ENCODE measurements around the gene TMEM184C. TPM values are rescaled to one million over a fixed set of nuclear protein-coding genes. Genes with fewer than 3 reads are reported as not detected.
A peak's percentile ranks its signal among the peaks of the same experiment; 100 is the strongest.

The TMEM184C gene
- total RNA-seq, 1 experiment from 2014 or later: 43.7 TPM

DNA sequence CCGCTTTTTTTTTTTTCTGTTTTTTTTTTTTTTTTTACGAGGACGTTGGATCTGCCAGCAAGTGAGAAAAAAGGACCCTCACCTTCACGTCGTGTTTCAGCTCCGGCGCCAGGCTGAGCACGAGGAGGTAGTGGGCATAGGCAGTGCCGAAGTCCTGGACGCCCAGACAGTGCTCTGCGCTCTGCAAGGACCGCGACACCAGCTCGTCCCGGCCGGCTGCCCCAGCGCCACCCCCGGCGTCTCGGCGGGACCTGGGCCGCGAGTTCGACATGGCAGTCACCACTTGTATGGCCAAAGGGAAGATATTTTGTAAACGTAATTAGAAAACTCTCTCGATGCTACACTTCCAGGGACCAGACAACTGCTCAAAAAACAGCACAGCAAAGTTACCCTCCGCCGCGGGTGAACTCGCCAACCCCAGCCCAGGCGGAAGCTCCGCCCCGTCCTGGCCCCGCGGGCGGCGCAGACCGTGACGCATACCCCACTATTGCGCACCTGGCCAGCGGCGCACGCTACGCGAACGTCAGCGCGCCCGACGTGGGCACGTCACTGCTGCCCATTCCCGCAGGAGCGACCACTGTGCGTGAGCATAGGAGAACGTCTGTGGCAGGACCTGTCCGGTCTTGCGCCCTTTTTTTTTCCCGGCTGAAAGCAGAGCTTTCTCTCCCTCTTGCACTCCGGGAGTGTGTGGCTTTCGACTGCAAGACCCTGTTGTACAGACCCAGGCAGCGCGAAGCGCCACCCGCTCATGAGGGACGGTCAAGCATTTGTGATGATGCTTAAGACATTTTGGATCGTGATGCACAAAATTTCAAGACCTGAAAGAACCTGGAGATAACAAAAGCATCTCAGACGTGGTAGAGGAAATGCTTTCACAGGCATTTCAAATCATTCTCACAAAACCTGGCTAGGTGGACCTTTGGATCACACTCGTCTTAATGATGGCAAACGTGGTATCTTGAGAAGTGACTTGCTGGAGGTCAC is 66.8 kb downstream of the TMEM184C start, which contains the start of gene PRMT9 (continued):
- TF ChIP-seq, protein P1, sequence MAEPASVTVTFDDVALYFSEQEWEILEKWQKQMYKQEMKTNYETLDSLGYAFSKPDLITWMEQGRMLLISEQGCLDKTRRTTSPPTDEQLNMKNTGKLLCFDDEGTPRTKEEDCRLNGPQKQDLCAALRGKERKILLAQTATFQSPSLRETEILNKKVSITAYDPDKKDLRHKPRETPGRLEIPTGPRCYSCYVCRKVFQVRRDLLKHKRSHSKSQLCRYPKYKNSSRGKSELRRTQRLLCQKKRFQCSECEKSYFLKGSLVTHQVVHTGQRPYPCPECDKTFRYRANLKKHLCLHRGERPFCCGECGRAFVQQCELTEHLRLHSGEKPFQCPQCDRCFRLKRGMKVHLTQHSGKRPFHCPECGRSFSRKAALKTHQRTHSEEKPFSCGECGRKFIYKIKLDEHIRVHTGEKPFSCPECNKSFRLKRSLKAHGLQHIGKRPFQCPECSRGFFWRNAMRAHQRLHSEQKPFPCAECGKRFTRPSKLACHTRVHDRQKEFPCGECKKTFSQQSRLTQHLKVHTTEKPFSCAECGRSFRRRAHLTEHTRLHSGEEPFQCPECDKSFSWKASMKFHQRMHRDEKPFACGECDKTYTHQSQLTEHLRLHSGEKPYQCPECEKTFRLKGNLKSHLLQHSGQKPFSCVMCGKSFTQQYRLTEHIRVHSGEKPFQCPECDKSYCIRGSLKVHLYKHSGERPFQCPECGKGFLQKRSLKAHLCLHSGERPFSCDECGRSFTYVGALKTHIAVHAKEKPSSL (CRISPR knock-in tag; conservative IDR thresholded peaks at IDR 0.05): no peak
- TF ChIP-seq CBFB (CRISPR knock-in tag; IDR thresholded peaks at IDR 0.05; ENCODE audit: low read depth) (no peak), ZNF317 (CRISPR knock-in tag; IDR thresholded peaks at IDR 0.05; ENCODE audit: borderline replicate concordance, low read depth) (no peak), EMX1 (CRISPR knock-in tag; IDR thresholded peaks at IDR 0.05) (no peak), JAZF1 (CRISPR knock-in tag; IDR thresholded peaks at IDR 0.05) (no peak), ZNF423 (CRISPR knock-in tag; IDR thresholded peaks at IDR 0.05) (no peak)
- TF ChIP-seq, protein P2, sequence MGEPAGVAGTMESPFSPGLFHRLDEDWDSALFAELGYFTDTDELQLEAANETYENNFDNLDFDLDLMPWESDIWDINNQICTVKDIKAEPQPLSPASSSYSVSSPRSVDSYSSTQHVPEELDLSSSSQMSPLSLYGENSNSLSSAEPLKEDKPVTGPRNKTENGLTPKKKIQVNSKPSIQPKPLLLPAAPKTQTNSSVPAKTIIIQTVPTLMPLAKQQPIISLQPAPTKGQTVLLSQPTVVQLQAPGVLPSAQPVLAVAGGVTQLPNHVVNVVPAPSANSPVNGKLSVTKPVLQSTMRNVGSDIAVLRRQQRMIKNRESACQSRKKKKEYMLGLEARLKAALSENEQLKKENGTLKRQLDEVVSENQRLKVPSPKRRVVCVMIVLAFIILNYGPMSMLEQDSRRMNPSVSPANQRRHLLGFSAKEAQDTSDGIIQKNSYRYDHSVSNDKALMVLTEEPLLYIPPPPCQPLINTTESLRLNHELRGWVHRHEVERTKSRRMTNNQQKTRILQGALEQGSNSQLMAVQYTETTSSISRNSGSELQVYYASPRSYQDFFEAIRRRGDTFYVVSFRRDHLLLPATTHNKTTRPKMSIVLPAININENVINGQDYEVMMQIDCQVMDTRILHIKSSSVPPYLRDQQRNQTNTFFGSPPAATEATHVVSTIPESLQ (CRISPR knock-in tag; IDR thresholded peaks at IDR 0.05): no peak
- TF ChIP-seq, protein P3, sequence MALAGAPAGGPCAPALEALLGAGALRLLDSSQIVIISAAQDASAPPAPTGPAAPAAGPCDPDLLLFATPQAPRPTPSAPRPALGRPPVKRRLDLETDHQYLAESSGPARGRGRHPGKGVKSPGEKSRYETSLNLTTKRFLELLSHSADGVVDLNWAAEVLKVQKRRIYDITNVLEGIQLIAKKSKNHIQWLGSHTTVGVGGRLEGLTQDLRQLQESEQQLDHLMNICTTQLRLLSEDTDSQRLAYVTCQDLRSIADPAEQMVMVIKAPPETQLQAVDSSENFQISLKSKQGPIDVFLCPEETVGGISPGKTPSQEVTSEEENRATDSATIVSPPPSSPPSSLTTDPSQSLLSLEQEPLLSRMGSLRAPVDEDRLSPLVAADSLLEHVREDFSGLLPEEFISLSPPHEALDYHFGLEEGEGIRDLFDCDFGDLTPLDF (CRISPR knock-in tag; IDR thresholded peaks at IDR 0.05): 0 out of 2 replicates have a peak, but pooled peaks have one; percentile 31
- TF ChIP-seq, protein P4, sequence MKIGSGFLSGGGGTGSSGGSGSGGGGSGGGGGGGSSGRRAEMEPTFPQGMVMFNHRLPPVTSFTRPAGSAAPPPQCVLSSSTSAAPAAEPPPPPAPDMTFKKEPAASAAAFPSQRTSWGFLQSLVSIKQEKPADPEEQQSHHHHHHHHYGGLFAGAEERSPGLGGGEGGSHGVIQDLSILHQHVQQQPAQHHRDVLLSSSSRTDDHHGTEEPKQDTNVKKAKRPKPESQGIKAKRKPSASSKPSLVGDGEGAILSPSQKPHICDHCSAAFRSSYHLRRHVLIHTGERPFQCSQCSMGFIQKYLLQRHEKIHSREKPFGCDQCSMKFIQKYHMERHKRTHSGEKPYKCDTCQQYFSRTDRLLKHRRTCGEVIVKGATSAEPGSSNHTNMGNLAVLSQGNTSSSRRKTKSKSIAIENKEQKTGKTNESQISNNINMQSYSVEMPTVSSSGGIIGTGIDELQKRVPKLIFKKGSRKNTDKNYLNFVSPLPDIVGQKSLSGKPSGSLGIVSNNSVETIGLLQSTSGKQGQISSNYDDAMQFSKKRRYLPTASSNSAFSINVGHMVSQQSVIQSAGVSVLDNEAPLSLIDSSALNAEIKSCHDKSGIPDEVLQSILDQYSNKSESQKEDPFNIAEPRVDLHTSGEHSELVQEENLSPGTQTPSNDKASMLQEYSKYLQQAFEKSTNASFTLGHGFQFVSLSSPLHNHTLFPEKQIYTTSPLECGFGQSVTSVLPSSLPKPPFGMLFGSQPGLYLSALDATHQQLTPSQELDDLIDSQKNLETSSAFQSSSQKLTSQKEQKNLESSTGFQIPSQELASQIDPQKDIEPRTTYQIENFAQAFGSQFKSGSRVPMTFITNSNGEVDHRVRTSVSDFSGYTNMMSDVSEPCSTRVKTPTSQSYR (CRISPR knock-in tag; IDR thresholded peaks at IDR 0.05): no peak
- TF ChIP-seq, protein P5, sequence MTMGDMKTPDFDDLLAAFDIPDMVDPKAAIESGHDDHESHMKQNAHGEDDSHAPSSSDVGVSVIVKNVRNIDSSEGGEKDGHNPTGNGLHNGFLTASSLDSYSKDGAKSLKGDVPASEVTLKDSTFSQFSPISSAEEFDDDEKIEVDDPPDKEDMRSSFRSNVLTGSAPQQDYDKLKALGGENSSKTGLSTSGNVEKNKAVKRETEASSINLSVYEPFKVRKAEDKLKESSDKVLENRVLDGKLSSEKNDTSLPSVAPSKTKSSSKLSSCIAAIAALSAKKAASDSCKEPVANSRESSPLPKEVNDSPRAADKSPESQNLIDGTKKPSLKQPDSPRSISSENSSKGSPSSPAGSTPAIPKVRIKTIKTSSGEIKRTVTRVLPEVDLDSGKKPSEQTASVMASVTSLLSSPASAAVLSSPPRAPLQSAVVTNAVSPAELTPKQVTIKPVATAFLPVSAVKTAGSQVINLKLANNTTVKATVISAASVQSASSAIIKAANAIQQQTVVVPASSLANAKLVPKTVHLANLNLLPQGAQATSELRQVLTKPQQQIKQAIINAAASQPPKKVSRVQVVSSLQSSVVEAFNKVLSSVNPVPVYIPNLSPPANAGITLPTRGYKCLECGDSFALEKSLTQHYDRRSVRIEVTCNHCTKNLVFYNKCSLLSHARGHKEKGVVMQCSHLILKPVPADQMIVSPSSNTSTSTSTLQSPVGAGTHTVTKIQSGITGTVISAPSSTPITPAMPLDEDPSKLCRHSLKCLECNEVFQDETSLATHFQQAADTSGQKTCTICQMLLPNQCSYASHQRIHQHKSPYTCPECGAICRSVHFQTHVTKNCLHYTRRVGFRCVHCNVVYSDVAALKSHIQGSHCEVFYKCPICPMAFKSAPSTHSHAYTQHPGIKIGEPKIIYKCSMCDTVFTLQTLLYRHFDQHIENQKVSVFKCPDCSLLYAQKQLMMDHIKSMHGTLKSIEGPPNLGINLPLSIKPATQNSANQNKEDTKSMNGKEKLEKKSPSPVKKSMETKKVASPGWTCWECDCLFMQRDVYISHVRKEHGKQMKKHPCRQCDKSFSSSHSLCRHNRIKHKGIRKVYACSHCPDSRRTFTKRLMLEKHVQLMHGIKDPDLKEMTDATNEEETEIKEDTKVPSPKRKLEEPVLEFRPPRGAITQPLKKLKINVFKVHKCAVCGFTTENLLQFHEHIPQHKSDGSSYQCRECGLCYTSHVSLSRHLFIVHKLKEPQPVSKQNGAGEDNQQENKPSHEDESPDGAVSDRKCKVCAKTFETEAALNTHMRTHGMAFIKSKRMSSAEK (CRISPR knock-in tag; IDR thresholded peaks at IDR 0.05; ENCODE audit: borderline replicate concordance): peak; percentile 92; the same call in 1 of the 2 replicates

DNA sequence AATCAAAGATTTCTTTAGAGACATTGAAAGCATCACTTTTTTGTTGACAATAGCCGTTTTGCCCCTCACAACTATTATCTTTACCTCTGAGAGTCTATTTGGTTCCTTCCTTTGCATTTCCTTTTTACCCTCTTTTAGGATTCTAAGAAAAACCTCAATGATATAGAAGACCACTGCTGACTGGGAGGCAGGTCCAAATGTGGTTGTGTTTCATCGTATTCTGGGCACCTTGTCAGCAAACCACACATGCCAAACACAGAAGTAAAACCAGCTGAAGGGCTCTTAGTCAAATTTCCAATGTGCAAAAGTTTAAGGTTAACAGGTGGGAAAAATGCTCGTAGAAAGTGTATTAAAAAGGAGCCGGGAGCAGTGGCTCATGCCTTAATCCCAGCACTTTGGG is 71.9 kb downstream of the TMEM184C start:
- H3K36me3 Mint-ChIP-seq: no peaks in the 10 kb centered on the region
- TF ChIP-seq TEAD4 (CRISPR knock-in tag; IDR thresholded peaks at IDR 0.05) (no peak), NR3C1 (CRISPR knock-in tag; conservative IDR thresholded peaks at IDR 0.05; ENCODE audit: low read depth) (no peak), SMAD3 (CRISPR knock-in tag; IDR thresholded peaks at IDR 0.05; ENCODE audit: borderline replicate concordance) (no peak), RELA (CRISPR knock-in tag; IDR thresholded peaks at IDR 0.05; ENCODE audit: borderline replicate concordance) (no peak), GTF2I (CRISPR knock-in tag; conservative IDR thresholded peaks at IDR 0.05) (no peak), ZBTB21 (CRISPR knock-in tag; IDR thresholded peaks at IDR 0.05; ENCODE audit: borderline replicate concordance) (no peak)
- TF ChIP-seq, protein P6, sequence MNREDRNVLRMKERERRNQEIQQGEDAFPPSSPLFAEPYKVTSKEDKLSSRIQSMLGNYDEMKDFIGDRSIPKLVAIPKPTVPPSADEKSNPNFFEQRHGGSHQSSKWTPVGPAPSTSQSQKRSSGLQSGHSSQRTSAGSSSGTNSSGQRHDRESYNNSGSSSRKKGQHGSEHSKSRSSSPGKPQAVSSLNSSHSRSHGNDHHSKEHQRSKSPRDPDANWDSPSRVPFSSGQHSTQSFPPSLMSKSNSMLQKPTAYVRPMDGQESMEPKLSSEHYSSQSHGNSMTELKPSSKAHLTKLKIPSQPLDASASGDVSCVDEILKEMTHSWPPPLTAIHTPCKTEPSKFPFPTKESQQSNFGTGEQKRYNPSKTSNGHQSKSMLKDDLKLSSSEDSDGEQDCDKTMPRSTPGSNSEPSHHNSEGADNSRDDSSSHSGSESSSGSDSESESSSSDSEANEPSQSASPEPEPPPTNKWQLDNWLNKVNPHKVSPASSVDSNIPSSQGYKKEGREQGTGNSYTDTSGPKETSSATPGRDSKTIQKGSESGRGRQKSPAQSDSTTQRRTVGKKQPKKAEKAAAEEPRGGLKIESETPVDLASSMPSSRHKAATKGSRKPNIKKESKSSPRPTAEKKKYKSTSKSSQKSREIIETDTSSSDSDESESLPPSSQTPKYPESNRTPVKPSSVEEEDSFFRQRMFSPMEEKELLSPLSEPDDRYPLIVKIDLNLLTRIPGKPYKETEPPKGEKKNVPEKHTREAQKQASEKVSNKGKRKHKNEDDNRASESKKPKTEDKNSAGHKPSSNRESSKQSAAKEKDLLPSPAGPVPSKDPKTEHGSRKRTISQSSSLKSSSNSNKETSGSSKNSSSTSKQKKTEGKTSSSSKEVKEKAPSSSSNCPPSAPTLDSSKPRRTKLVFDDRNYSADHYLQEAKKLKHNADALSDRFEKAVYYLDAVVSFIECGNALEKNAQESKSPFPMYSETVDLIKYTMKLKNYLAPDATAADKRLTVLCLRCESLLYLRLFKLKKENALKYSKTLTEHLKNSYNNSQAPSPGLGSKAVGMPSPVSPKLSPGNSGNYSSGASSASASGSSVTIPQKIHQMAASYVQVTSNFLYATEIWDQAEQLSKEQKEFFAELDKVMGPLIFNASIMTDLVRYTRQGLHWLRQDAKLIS (CRISPR knock-in tag; IDR thresholded peaks at IDR 0.05; ENCODE audit: borderline replicate concordance): no peak

More for the DNA sequence above, 71.9 kb downstream of the TMEM184C start:
- no peak for DNase-seq (ENCODE audit: low spot score)
- H3K9me3 Mint-ChIP-seq: no peaks in the 10 kb centered on the region
- peaks cover 4% of the 10 kb centered on the region; the same call in 1 of the 2 replicates for H3K27me3 Mint-ChIP-seq (ENCODE audit: low read depth)
- peaks cover 9% of the 10 kb centered on the region for H3K4me1 Mint-ChIP-seq
- H3K4me3 Mint-ChIP-seq: no peak overlapping the region
- CTCF ChIA-PET: interaction anchor here (0.6 kb wide), 1 partner anchor 91 kb away, joined by 3 read pairs; no protein-coding TSS in a partner anchor
- ATAC-seq: no peak
- H3K27ac Mint-ChIP-seq: no peak overlapping the region; the same call in 1 of the 2 replicates
- POLR2A ChIA-PET: no interaction called here

Data from WTC11 (cell line).